KMS-11 (cell line): ENCODE data around the gene H3-3A.

Source experiments
- H2AFZ ChIP-seq: fragments of 200-600 bp; sonication (generic); 2 replicates; pipeline ENCODE4 v1.6.1; 2016; ENCODE audit warnings: antibody characterized with exemption, mixed run types, low read depth
- H3K27ac ChIP-seq: fragments of 200-600 bp; sonication (generic); 2 replicates; pipeline ENCODE4 v1.6.1; 2016; ENCODE audit warnings: mild to moderate bottlenecking, mixed run types
- H3K27me3 ChIP-seq: fragments of 200-600 bp; sonication (generic); 2 replicates; pipeline ENCODE4 v1.6.1; 2017; ENCODE audit warnings: mild to moderate bottlenecking, low read depth, mixed run types, moderate library complexity; ENCODE audit not compliant: insufficient read depth
- H3K36me3 ChIP-seq: fragments of 200-600 bp; sonication (generic); 2 replicates; pipeline ENCODE4 v1.6.1; 2017; ENCODE audit warnings: mild to moderate bottlenecking, mixed run types; ENCODE audit not compliant: insufficient read depth
- H3K4me1 ChIP-seq: fragments of 200-600 bp; sonication (generic); 2 replicates; pipeline ENCODE4 v1.6.1; 2016; ENCODE audit warnings: mild to moderate bottlenecking, low read depth, mixed run types; ENCODE audit not compliant: poor library complexity, severe bottlenecking
- H3K4me2 ChIP-seq: fragments of 200-600 bp; sonication (generic); 2 replicates; pipeline ENCODE4 v1.7.0; 2016; ENCODE audit warnings: mild to moderate bottlenecking, mixed run types
- H3K4me3 ChIP-seq: fragments of 200-600 bp; sonication (generic); IDR thresholded peaks from 2 replicates; pipeline ENCODE4 v1.6.1; 2017; ENCODE audit warnings: low read depth, low read length, mixed read lengths; ENCODE audit not compliant: insufficient read depth
- H3K79me2 ChIP-seq: fragments of 200-600 bp; sonication (generic); 2 replicates; pipeline ENCODE4 v1.6.1; 2016; ENCODE audit warnings: low read depth, mixed run types; ENCODE audit not compliant: insufficient read depth
- H3K9ac ChIP-seq: fragments of 200-600 bp; sonication (generic); 2 replicates; pipeline ENCODE4 v1.6.1; 2016; ENCODE audit warnings: mild to moderate bottlenecking, mixed run types
- H4K20me1 ChIP-seq: fragments of 200-600 bp; sonication (generic); 2 replicates; pipeline ENCODE4 v1.6.1; 2016; ENCODE audit warnings: mild to moderate bottlenecking, mixed run types; ENCODE audit not compliant: insufficient read depth
- TF ChIP-seq, protein P1 (sequence below): fragments of 200-600 bp; sonication (generic); conservative IDR thresholded peaks from 2 replicates; pipeline ENCODE4 v1.6.1; 2017; ENCODE audit warnings: low read depth, mild to moderate bottlenecking, antibody characterized with exemption, low read length, moderate library complexity, mixed read lengths

H3-3A gene

DNA sequence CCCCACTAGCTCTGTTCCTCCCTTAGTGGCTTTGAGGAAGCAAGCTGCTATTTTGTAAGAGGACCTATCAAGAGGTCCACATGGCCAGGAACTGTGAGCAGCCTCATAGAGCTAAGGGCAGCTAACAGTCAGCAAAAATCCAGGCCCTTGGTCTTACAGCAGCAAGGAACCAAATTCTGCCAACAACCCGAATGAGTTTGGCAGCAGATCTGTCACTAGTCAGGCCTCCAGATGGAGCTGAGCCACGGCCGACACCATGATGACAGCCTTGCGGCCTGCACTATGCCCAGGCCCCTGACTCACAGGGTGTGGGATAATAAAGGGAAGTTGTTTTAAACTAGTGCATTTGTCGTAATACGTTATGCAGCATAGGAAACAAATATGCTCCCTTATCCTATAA, 28.0 kb upstream of the H3-3A start:
- no peaks in the 10 kb centered on the region for H3K36me3 ChIP-seq
- H3K9ac ChIP-seq = no peak overlapping the region
- H3K27me3 ChIP-seq = no peaks in the 10 kb centered on the region
- no peaks in the 10 kb centered on the region for H4K20me1 ChIP-seq
- no peaks in the 10 kb centered on the region for H3K79me2 ChIP-seq
- H3K4me1 ChIP-seq = no peaks in the 10 kb centered on the region
- no peak overlapping the region for H2AFZ ChIP-seq
- H3K4me3 ChIP-seq = no peak overlapping the region
- H3K4me2 ChIP-seq = no peak overlapping the region
- TF ChIP-seq, protein P1, sequence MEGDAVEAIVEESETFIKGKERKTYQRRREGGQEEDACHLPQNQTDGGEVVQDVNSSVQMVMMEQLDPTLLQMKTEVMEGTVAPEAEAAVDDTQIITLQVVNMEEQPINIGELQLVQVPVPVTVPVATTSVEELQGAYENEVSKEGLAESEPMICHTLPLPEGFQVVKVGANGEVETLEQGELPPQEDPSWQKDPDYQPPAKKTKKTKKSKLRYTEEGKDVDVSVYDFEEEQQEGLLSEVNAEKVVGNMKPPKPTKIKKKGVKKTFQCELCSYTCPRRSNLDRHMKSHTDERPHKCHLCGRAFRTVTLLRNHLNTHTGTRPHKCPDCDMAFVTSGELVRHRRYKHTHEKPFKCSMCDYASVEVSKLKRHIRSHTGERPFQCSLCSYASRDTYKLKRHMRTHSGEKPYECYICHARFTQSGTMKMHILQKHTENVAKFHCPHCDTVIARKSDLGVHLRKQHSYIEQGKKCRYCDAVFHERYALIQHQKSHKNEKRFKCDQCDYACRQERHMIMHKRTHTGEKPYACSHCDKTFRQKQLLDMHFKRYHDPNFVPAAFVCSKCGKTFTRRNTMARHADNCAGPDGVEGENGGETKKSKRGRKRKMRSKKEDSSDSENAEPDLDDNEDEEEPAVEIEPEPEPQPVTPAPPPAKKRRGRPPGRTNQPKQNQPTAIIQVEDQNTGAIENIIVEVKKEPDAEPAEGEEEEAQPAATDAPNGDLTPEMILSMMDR = no peak
- no peak overlapping the region for H3K27ac ChIP-seq

DNA sequence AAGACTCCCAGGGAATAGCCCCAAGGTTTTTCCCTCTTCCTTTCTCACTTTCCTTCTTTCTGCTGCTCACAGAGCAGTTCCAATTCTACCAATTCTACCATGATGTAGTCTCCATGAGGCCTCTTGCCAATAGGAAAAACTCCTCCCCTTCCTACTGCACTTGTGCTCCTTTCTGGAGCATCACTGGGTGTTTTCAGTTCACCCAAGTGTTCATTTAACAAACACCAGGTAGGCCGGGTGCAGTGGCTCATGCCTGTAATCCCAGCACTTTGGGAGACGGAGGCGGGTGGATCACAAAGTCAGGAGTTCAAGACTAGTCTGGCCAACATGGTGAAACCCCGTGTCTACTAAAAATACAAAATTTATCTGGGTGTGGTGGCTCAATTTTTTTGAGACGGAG, 26.6 kb upstream of the H3-3A start:
- Histone ChIP-seq H3K4me3 (no peak overlapping the region), H4K20me1 (no peaks in the 10 kb centered on the region), H3K27me3 (no peaks in the 10 kb centered on the region), H3K27ac (no peak overlapping the region), H2AFZ (no peak overlapping the region), H3K9ac (no peak overlapping the region), H3K79me2 (no peaks in the 10 kb centered on the region), H3K36me3 (no peaks in the 10 kb centered on the region), H3K4me1 (no peaks in the 10 kb centered on the region), H3K4me2 (no peak overlapping the region)
- TF ChIP-seq, protein P1 = no peak

DNA sequence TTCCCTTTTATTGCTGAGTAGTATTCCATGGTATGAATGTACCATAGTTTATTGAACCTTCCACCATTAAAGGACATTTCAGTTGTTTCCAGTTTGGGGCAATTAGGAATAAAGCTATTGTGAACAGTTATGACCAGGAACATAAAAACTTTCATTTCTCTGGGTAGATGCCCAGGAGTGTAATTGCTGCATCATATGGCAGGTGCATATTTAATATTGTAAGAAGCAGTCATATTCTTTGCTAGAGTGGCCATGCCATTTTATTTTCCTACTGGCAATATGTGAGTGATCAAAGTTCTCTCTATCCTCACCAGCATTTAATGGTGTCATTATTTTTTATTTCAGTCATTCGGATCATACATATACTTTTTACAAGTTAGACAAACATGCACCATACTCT, 23.9 kb upstream of the H3-3A start:
- Histone ChIP-seq H3K4me3 (no peak overlapping the region), H3K4me2 (no peak overlapping the region), H3K79me2 (no peaks in the 10 kb centered on the region), H3K4me1 (no peaks in the 10 kb centered on the region), H4K20me1 (no peaks in the 10 kb centered on the region), H3K36me3 (no peaks in the 10 kb centered on the region), H3K27ac (no peak overlapping the region), H3K9ac (no peak overlapping the region), H2AFZ (no peak overlapping the region), H3K27me3 (no peaks in the 10 kb centered on the region)
- TF ChIP-seq, protein P1 = no peak

DNA sequence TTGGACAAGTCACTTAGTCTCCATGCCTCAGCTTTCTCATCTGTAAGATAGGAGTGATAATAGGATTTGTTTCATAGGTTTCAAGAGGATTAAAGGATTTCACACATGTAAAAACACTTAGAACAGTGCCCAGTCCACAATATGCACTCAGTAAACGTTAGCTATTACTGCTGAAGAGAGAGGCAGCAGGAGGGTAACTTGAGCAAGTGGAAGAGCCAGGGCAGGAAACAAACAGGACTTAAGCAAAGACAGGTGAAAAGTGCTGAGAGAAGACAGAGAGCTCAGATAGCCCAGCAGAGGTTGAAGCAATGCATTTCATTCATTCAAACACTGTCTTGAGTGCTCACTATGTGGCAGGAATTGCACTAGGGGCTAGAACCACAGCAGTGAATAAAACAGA, 21.1 kb upstream of the H3-3A start:
- no peak overlapping the region for H3K9ac ChIP-seq

More for the DNA sequence above, 21.1 kb upstream of the H3-3A start:
- Histone ChIP-seq H3K4me2 (no peak overlapping the region), H3K27ac (no peak overlapping the region), H3K79me2 (no peaks in the 10 kb centered on the region), H3K4me3 (no peak overlapping the region), H4K20me1 (no peaks in the 10 kb centered on the region), H2AFZ (no peak overlapping the region), H3K36me3 (no peaks in the 10 kb centered on the region), H3K27me3 (no peaks in the 10 kb centered on the region), H3K4me1 (no peaks in the 10 kb centered on the region)
- TF ChIP-seq, protein P1 = no peak
